ENCODE measurements around the gene BCL2.

BCL2 gene

GRCh38 chr18:63107171-63107845, 212.3 kb downstream of the BCL2 start:
- no peak overlapping the region for H3K27ac ChIP-seq
- CTCF ChIA-PET: interaction anchor here (0.8 kb wide), 1 partner anchor 130 kb away, joined by 5 read pairs; no protein-coding TSS in a partner anchor
- POLR2A ChIA-PET (ENCODE audit: low non-redundant PET): no interaction called here
- no peak for TF ChIP-seq CTCF (conservative IDR thresholded peaks at IDR 0.05; ENCODE audit: low read depth)
- no peak for DNase-seq (ENCODE audit: low spot score)

GRCh38 chr18:63106727-63107126, 212.8 kb downstream of the BCL2 start:
- CTCF ChIA-PET: interaction anchor here (0.8 kb wide), 1 partner anchor 131 kb away, joined by 5 read pairs; no protein-coding TSS in a partner anchor
- no peak for TF ChIP-seq CTCF (conservative IDR thresholded peaks at IDR 0.05; ENCODE audit: low read depth)
- H3K27ac ChIP-seq: no peak overlapping the region
- POLR2A ChIA-PET (ENCODE audit: low non-redundant PET): no interaction called here
- DNase-seq (ENCODE audit: low spot score): no peak

- ChIA-PET CTCF (no interaction called here), POLR2A (ENCODE audit: low non-redundant PET) (no interaction called here)
- no peak for DNase-seq (ENCODE audit: low spot score)
- no peak for TF ChIP-seq CTCF (conservative IDR thresholded peaks at IDR 0.05; ENCODE audit: low read depth)
- no peak overlapping the region for H3K27ac ChIP-seq
Measured at GRCh38 chr18:63105636-63106316, 213.8 kb downstream of the BCL2 start.

- DNase-seq (ENCODE audit: low spot score): no peak
- CTCF ChIA-PET: interaction anchor here (0.8 kb wide), 1 partner anchor 10 kb away, joined by 3 read pairs; no protein-coding TSS in a partner anchor
- H3K27ac ChIP-seq: no peak overlapping the region
- POLR2A ChIA-PET (ENCODE audit: low non-redundant PET): no interaction called here
- TF ChIP-seq CTCF (conservative IDR thresholded peaks at IDR 0.05; ENCODE audit: low read depth): no peak
Measured at GRCh38 chr18:63104868-63105267, 214.7 kb downstream of the BCL2 start.

GRCh38 chr18:63102941-63103744, 216.4 kb downstream of the BCL2 start:
- H3K27ac ChIP-seq: no peak overlapping the region
- ChIA-PET CTCF (no interaction called here), POLR2A (ENCODE audit: low non-redundant PET) (no interaction called here)
- TF ChIP-seq CTCF (conservative IDR thresholded peaks at IDR 0.05; ENCODE audit: low read depth): no peak
- DNase-seq (ENCODE audit: low spot score): no peak

- no peak overlapping the region for H3K27ac ChIP-seq
- no peak for TF ChIP-seq CTCF (conservative IDR thresholded peaks at IDR 0.05; ENCODE audit: low read depth)
- no peak for DNase-seq (ENCODE audit: low spot score)
- ChIA-PET CTCF (interaction anchor here (0.6 kb wide), 2 partner anchors 12 to 218 kb away, joined by 3 read pairs; no protein-coding TSS in a partner anchor), POLR2A (ENCODE audit: low non-redundant PET) (no interaction called here)
Measured at GRCh38 chr18:63100630-63101055, 218.9 kb downstream of the BCL2 start.

Data from RWPE1 (cell line).